NCI-H2029 treated with DMSO at 0.1 percent for 48 hours (cell line): ENCODE data around the gene HSFX3.
"Not testable (repeated sequence)": the region's sequence is repeated elsewhere in the genome, so short reads cannot be mapped to it uniquely, and the experiment has no call there.

Experiments
- DNase-seq: peaks from one replicate; lab custom pipeline; 2025; lab: John Stamatoyannopoulos, UW

Gene HSFX3

DNA sequence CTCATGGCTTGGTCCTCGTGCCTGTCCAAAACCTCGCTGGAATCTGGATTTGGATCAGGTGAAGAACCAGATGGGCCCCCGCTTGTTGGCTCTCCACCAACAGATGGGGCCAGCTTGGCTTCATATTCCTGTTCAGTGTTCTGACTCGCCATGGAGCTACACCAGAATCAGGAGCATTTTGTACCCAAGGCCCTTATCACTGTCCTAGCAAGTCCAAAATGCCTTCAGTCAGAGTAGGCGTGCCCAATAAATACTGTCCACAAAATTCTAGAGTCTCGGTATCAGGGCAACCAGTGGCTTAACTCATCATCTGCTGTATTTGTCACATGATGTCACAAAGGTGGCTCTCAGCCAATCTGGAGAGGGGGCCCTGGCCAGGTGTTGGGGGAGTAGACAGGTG is at the start of gene HSFX3:
HSFX3 (minus strand) TSS at position 224 of the 400 bp plus-strand sequence; CDS start at position 152, 72 bp downstream.
- not testable (repeated sequence) for DNase-seq

- not testable (repeated sequence) for DNase-seq
Measured at GRCh38 chrX:149598603-149599002, 48.9 kb upstream of the HSFX3 start.

DNA sequence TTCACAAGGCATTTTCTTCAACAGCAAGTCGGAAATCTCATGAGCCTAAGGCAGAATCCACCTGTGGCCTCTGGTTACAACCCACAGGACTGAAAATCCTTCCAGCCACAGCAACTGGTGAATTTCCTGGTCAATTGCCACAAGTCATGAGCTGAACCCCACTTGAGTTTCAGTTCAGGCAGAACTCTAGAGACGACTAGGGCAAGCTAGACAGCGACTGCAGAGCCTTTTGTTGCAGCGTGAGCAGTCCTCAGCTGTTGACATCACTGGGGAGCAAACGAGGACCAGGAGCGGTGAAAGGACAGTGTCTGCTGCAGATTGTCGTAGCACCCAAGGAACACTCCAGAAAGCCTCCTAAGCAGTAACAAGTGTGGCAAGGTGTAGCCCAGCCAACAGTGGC is 46.2 kb upstream of the HSFX3 start:
- DNase-seq = not testable (repeated sequence)

GRCh38 chrX:149595214-149595613 is 45.5 kb upstream of the HSFX3 start, which contains the start of gene HSFX2:
TSS of gene HSFX2 (minus strand) at chrX:149595314. CDS start at chrX:149594700, 614 bp downstream.
- DNase-seq = not testable (repeated sequence)

DNA sequence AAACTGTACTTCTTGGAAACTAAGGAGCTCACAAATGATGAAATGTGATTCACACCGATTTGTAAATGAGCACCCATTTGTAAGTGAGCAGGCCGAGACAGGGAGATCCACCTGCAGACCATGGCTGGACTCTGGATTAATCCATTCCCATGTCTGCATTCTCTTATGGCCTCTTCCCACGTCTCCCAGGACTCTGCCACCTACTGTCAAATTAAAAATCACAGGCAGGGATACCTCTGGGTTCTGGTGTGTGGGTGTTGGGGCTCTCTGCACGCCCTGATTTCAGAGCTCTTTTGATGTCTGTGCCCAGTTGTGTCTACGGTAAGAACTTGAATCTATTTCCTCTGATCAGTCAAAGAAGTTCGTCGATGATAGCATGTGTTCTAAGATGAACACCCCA is 41.3 kb upstream of the HSFX3 start:
- not testable (repeated sequence) for DNase-seq

DNA sequence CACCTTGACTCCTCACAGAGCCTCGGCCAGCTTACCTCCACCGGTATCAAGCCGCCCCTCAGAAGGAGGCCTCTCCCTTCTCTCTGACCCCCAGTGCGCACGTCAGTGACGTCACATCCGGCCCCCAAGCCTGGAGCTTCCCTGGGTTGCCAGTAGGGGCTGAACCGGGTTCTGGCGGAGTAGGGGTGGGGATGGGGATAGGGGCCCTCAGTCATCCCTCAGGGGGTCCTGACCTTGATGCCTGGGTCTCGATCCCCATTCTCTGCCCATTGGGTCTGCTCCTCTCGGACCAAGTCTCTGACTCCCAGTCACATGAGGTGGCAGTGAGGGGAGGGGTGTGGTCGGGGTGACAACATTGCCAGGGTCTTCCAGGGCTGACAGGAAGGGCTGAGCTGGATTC is 37.6 kb upstream of the HSFX3 start, which contains the start of gene MAGEA9B:
MAGEA9B (minus strand) TSS at position 101 of the 400 bp plus-strand sequence. CDS start 4,280 bp downstream, outside the sequence.
- not testable (repeated sequence) for DNase-seq

- not testable (repeated sequence) for DNase-seq
Measured at GRCh38 chrX:149585631-149586030, 35.9 kb upstream of the HSFX3 start.

DNA sequence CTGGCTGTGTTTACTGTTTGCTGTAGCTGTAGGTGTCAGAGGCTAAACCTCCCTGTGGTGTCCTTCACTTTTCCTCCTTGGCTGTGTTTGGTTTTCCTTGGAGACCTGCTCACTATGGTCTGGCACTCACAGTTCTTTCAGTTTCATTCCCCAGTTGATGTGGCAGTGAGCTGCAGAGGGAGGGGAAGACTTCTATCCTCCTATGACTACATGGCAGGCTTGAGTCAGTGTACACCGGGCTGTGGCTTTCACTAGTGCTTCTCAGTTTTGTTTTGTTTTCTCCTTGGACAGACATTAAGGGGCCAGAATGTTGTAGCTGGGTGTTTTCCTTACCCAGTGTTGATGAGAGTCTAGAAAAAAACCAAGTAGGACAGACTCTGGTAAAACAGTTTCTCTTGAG is 23.7 kb upstream of the HSFX3 start:
- not testable (repeated sequence) for DNase-seq

- DNase-seq = no peak
Measured at GRCh38 chrX:149572743-149573142, 23.0 kb upstream of the HSFX3 start.

DNA sequence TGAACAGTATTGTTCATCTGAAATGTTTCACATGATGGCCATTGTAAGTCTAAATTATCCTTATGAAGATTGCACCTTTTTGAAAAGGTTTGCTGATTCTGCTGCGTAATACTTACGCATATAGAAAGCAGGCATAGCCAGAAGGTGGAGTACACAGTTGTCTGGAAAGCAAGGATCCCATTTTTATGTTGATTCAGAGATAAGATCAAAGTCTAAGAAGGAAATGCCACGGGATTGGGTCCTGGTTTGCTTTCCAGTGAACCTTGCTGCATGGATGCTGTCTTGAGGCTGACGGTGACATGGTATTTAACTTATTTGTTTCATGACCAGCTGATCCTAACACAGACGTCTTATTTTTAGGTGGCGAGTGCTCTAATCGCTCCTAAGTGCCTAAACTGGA is 22.0 kb upstream of the HSFX3 start:
- DNase-seq = no peak

GRCh38 chrX:149570668-149571067 is 20.9 kb upstream of the HSFX3 start:
- no peak for DNase-seq

GRCh38 chrX:149569770-149570169 is 20.0 kb upstream of the HSFX3 start:
- no peak for DNase-seq

DNA sequence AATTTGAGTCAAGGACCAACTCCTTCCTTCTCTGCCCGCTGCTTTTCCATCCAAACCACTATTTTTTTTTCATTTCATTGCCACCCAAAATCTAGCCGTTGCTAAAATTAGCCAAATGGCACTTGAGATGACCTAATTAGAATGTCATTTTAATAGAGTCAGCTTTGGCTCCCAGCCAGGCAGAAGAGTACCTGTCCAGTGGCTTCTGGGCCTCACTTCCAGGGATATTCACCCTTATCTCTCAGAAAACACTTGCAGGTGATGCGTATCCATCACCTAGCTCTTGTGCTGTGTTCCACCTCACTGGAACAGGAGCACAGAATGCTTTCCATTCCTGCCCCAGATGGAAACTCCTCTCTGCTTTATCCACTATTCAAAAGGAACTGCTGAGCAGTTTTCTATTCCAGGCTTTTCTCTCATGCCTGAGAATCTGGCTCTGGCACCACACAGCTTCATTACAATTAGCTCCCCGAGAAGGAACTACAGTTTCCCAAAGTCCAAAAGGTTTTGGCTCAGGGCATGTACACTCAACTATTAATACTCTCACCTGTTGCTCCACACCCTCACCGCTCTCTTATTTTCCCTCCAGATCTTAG is 19.1 kb upstream of the HSFX3 start:
- peak; percentile 0 for DNase-seq

DNA sequence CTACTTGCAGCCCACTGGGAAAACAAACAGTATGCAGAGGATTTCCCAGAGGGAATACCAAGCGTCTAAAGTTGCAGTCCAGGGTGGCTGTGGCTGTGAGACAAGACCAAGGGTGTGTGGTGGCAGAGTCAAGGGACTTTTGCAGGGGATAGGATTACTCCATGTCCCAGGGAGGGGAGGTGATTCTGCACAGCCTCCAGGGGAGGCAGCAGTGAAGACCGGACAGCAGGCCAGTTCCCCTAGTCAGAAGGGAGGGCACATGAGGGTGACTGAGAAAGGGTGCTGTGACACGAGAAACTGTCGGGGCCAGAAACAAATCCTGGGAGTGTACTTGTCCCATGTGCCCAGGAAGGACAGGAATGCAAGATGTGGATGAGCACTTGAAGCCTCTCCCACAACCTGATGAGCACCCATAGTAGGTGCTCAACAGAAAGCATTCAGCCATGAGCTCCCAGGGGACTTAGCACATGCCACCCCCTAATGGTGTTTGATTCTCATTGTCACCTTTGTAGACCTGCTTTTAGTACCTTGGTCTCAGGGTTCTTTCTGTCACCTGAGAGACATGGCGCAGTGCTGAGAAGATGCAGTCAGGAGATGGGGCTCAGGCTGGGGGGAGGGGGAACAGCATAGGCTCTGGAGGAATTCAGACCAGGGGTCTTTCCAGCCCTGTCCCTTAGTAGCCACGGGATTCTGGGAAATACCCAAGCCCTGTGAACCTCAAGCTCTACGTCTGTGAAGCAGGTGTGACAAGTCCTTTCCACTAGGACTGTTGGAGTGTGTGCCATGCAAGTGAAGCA is 18.1 kb upstream of the HSFX3 start:
- no peak for DNase-seq

DNA sequence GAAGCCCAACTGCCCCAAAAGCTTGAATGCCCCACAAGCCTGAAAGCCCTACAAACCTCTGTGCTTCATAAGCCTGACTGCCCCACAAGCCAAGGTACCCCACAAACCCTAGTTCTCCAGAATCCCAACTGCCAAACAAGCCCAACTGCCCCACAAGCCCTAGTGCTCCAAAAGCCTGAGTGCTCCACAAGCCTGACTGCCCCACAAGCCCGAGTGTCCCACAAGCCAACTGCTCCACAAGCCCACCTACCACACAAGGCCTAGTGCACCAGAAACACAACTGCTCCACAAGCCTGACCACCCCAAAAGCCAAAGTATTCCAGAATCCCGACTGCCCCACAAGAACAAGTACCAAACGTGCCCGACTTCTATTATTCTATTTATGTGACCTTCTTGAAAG is 13.6 kb upstream of the HSFX3 start:
- no peak for DNase-seq

GRCh38 chrX:149555251-149555650 is 5.5 kb upstream of the HSFX3 start:
- DNase-seq = not testable (repeated sequence)

- not testable (repeated sequence) for DNase-seq
Measured at GRCh38 chrX:149551939-149552248, 2.2 kb upstream of the HSFX3 start.

- DNase-seq = not testable (repeated sequence)
Measured at GRCh38 chrX:149551245-149551938, 1.7 kb upstream of the HSFX3 start.

DNA sequence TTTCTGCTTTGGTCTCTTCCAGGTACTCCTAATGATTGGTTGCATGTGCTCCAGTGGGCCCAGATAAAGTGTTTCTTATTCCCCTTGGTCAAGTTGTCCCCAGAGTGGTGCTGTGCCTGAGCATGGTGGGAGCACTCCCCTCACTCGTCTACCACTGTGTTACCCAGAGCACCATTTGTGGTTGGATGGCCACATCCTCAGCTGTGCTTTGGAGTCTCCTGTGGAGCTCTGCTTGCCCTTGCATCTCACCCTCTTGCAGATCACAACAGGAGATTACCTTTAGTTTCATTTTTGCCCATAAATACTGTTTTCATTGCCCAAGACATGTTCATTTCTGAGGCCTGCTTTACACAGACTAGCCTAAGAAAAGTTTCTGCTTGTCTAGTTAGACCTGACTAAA is 730 bp upstream of the HSFX3 start:
- DNase-seq = not testable (repeated sequence)

DNA sequence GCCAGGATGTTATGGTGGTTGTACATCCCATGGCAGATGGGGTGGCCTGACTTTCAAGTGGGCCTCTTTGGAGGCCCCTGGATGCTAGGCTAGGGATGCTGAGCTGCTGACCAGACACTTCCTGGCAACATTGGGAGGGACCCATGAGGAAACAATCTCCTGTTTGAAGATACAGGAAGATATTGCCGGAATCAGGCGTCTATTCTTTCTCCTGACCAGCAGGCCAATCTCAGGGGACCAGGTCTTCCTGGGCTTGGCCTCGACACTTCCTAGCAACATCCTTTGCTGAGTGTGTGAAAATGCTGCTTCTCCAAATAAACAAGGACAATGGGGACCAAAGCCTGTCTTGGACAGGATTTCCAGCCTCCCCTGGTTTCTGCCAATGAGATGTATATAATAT is 1.9 kb downstream of the HSFX3 start:
- not testable (repeated sequence) for DNase-seq

GRCh38 chrX:149546962-149547361 is 2.8 kb downstream of the HSFX3 start:
- not testable (repeated sequence) for DNase-seq
